ENCODE data around the gene SRSF4. TPM values are rescaled to one million over a fixed set of nuclear protein-coding genes. Genes with fewer than 3 reads are reported as not detected.

SRSF4 gene
- total and polyA plus RNA-seq, 11 donors, result 40.4 to 54.6 (median 49.0) TPM

- TF ChIP-seq POLR2A (IDR thresholded peaks at IDR 0.05) (no peak), CTCF (IDR thresholded peaks at IDR 0.05) (no peak)
- ATAC-seq (no peak), DNase-seq (no peak)
- intact Hi-C loops (cut with DNase I), result loop anchor here in 3 of 10 donors (10.0 kb wide), 2 partner anchors 174 to 424 kb away; no protein-coding TSS in a partner anchor
- no peak overlapping the region for H3K27ac ChIP-seq
- no peaks in the 10 kb centered on the region for H3K27me3 ChIP-seq
- H3K4me1 ChIP-seq, result peaks cover 0 to 6% (median 0%) of the 10 kb centered on the region in 12 donors
- H3K9me3 ChIP-seq, result no peaks in the 10 kb centered on the region
- H3K36me3 ChIP-seq, result peaks cover 0 to 67% (median 55%) of the 10 kb centered on the region in 9 donors
- no peak overlapping the region for H3K4me3 ChIP-seq
- WGBS, 4 donors, result 61 to 69% (median 65%) methylated on average over 4 of the region's 4 CpGs
Observed at GRCh38 chr1:29208442-29208841, 26.7 kb upstream of the SRSF4 start.

- ATAC-seq, result peak; percentile 91 to 97 (median 94)
- H3K36me3 ChIP-seq, result peaks cover 0 to 80% (median 61%) of the 10 kb centered on the region in 9 donors
- WGBS, 4 donors, result 24 to 29% (median 26%) methylated on average over 9 to 14 of the region's 14 CpGs
- DNase-seq, result peak; percentile 91 to 96 (median 93)
- no peak overlapping the region for H3K4me3 ChIP-seq
- H3K27me3 ChIP-seq, result no peaks in the 10 kb centered on the region
- peaks cover 0 to 17% (median 9%) of the 10 kb centered on the region in 12 donors for H3K4me1 ChIP-seq
- TF ChIP-seq CTCF (IDR thresholded peaks at IDR 0.05) (peak; percentile 93 to 99 (median 98)), POLR2A (IDR thresholded peaks at IDR 0.05) (no peak)
- H3K9me3 ChIP-seq, result no peaks in the 10 kb centered on the region
- H3K27ac ChIP-seq, result peak overlapping the region; percentile 26 to 85 (median 72)
- intact Hi-C loops (cut with DNase I), result loop anchor here (1.0 to 10.0 kb wide), 14 partner anchors 20 to 425 kb away; partner anchors contain the start of gene TMEM200B (in 1 of the 10)
Observed at GRCh38 chr1:29202584-29203340, 21.1 kb upstream of the SRSF4 start.

GRCh38 chr1:29202053-29202452 lies 20.4 kb upstream of the SRSF4 start:
- ATAC-seq (peak in 2 of 4 donors; percentile 12 to 19), DNase-seq (no peak)
- no peak overlapping the region for H3K4me3 ChIP-seq
- TF ChIP-seq CTCF (IDR thresholded peaks at IDR 0.05) (no peak), POLR2A (IDR thresholded peaks at IDR 0.05) (no peak)
- no peaks in the 10 kb centered on the region for H3K27me3 ChIP-seq
- peak overlapping the region; percentile 26 to 85 (median 72) for H3K27ac ChIP-seq
- intact Hi-C loops (cut with DNase I), result loop anchor here (2.0 to 10.0 kb wide), 12 partner anchors 80 to 425 kb away; partner anchors contain the start of gene TMEM200B (in 1 of the 10)
- H3K4me1 ChIP-seq, result peaks cover 0 to 17% (median 9%) of the 10 kb centered on the region in 12 donors
- no peaks in the 10 kb centered on the region for H3K9me3 ChIP-seq
- 68 to 85% (median 75%) methylated on average over 1 of the region's 1 CpG for WGBS, 4 donors
- peaks cover 0 to 88% (median 61%) of the 10 kb centered on the region in 9 donors for H3K36me3 ChIP-seq

GRCh38 chr1:29201595-29202051 lies 19.9 kb upstream of the SRSF4 start:
- ATAC-seq, result no peak
- Histone ChIP-seq H3K36me3 (peaks cover 0 to 88% (median 61%) of the 10 kb centered on the region in 9 donors), H3K9me3 (no peaks in the 10 kb centered on the region), H3K4me3 (no peak overlapping the region), H3K4me1 (peaks cover 0 to 17% (median 9%) of the 10 kb centered on the region in 12 donors), H3K27ac (peak overlapping the region in 8 of 12 donors; percentile 63 to 85 (median 74)), H3K27me3 (no peaks in the 10 kb centered on the region)
- intact Hi-C loops (cut with DNase I), result loop anchor here (2.0 to 10.0 kb wide), 13 partner anchors 79 to 424 kb away; partner anchors contain the start of gene TMEM200B (in 1 of the 10)
- WGBS, 4 donors, result 85 to 93% (median 91%) methylated on average over 6 of the region's 6 CpGs
- TF ChIP-seq POLR2A (IDR thresholded peaks at IDR 0.05) (no peak), CTCF (IDR thresholded peaks at IDR 0.05) (no peak)
- no peak for DNase-seq
